HepG2 (cell line): ENCODE results near the gene RNU6-8. TPM values are rescaled to one million over a fixed set of nuclear protein-coding genes. Genes with fewer than 3 reads are reported as not detected.

Experiments used
- HIVEP1 ChIP-seq: sonication (generic); formaldehyde crosslinking; IDR thresholded peaks from 2 replicates; pipeline ENCODE4 v1.4.0; 2020; ENCODE audit warnings: mild to moderate bottlenecking, missing genetic modification reagents
- HNF1A ChIP-seq, 2 experiments: sonication (generic) in 1 of 2; formaldehyde crosslinking in 1 of 2; IDR thresholded peaks; 2 replicates each; pipeline versions ENCODE4 v1.4.0 to v1.6.1; 2016 to 2020; ENCODE audit warnings: borderline replicate concordance in 1 of 2, low read depth in 1 of 2, mild to moderate bottlenecking in 1 of 2, missing genetic modification reagents in 1 of 2
- TRAFD1 ChIP-seq: sonication (generic); formaldehyde crosslinking; IDR thresholded peaks from 2 replicates; pipeline ENCODE4 v1.5.1; 2020; ENCODE audit warnings: missing genetic modification reagents, mild to moderate bottlenecking, borderline replicate concordance
- ZNF318 ChIP-seq: sonication (generic); formaldehyde crosslinking; IDR thresholded peaks from 2 replicates; pipeline ENCODE4 v1.4.0; 2020; ENCODE audit warnings: mild to moderate bottlenecking, missing genetic modification reagents
- ZNF687 ChIP-seq: sonication (generic); formaldehyde crosslinking; IDR thresholded peaks from 2 replicates; pipeline ENCODE4 v1.5.1; 2020; ENCODE audit warnings: mild to moderate bottlenecking, missing genetic modification reagents, moderate library complexity
- ZNF704 ChIP-seq: sonication (generic); formaldehyde crosslinking; IDR thresholded peaks from 2 replicates; pipeline ENCODE4 v1.8.1; 2023; ENCODE audit warnings: mild to moderate bottlenecking, inconsistent platforms, moderate library complexity, missing genetic modification reagents, borderline replicate concordance
- polyA plus RNA-seq, 8 experiments: library from polyadenylated mRNA; depleted of rRNA in 3 of 8; stranded (reverse) in 7 of 8; unstranded in 1 of 8; fragments of >200 nt; fragmentation: Illumina TruSeq in 4 of 8; extraction: Trizol in 4 of 8; gene quantifications; 2 replicates each; pipeline versions ENCODE4 v1.2.1 to v1.2.3, GENCODE V29; 2011 to 2016; ENCODE audit warnings: low read depth in 4 of 8, missing spikeins in 1 of 8, mixed read lengths in 1 of 8; ENCODE audit not compliant: insufficient read depth in 1 of 8
- total RNA-seq, 5 experiments: library from RNA; depleted of rRNA; stranded (reverse); fragments of >200 nt; fragmentation: Illumina TruSeq; extraction: Trizol; gene quantifications; 2 replicates each; pipeline ENCODE4 v1.2.3, GENCODE V29; 2016; ENCODE audit warnings: low read depth in 1 of 5

RNU6-8 gene
- total and polyA plus RNA-seq, 2 of the 13 experiments (the other 11 are each of a cell fraction or from before 2014, with no cell fraction given) = under 0.01 TPM; not detected in 1

- TF ChIP-seq ZNF318 (no peak), HIVEP1 (CRISPR knock-in tag) (peak; percentile 47; the same call in 1 of the 2 replicates), TRAFD1 (CRISPR knock-in tag) (no peak), ZNF704 (CRISPR knock-in tag) (no peak), HNF1A (IDR thresholded peaks at IDR 0.05; ENCODE audit: low read depth) (no peak), HNF1A (CRISPR knock-in tag; IDR thresholded peaks at IDR 0.05; ENCODE audit: borderline replicate concordance) (no peak), ZNF687 (CRISPR knock-in tag) (peak; percentile 80; the same call in 1 of the 2 replicates)
These were observed 1.1 kb downstream of the RNU6-8 start, which contains the start of gene RNU6-7 (continued) for GRCh38 chr14:32201816-32202490.
